Vagina (tissue), 2 donors: Measurements from ENCODE around the gene KLHL10.

Experiments
- CTCF ChIP-seq, 3 experiments: fragments of 450-650 bp in 2 of 3; fragments of 200-600 bp in 1 of 3; sonication (generic) in 1 of 3; IDR thresholded peaks; one replicate each; pipeline ENCODE4 v1.5.1; 2017 to 2019; ENCODE audit warnings: antibody characterized with exemption in 3 of 3, mild to moderate bottlenecking in 2 of 3, moderate library complexity in 2 of 3
- POLR2AphosphoS5 ChIP-seq, 2 donors: sonication (generic); formaldehyde crosslinking; IDR thresholded peaks; one replicate each; pipeline ENCODE4 v1.9.0; 2017; ENCODE audit warnings: antibody characterized with exemption in 2 of 2, mild to moderate bottlenecking in 2 of 2, low read depth in 1 of 2; ENCODE audit not compliant: insufficient read depth in 1 of 2

GRCh38 chr17:41793784-41794539 is 43.7 kb upstream of the KLHL10 start:
- TF ChIP-seq CTCF (IDR thresholded peaks at IDR 0.05) = no peak
- no peak for TF ChIP-seq POLR2AphosphoS5 (IDR thresholded peaks at IDR 0.05; ENCODE audit: insufficient read depth in 1 of 2, low read depth in 1 of 2)
